Effector CD4-positive, alpha-beta T cell (primary cell): ENCODE measurements around the gene FOSL2.

ENCODE experiments used
- DNase-seq: peaks from one replicate; pipeline ENCODE4 v3.0.0-alpha.2; 2020
- total RNA-seq: gene quantifications from one replicate; lab custom pipeline; 2026; lab: John Stamatoyannopoulos, UW

FOSL2 gene
- 215 reads per million, percentile 93 among the genes with 10 or more reads in this experiment for total RNA-seq

DNA sequence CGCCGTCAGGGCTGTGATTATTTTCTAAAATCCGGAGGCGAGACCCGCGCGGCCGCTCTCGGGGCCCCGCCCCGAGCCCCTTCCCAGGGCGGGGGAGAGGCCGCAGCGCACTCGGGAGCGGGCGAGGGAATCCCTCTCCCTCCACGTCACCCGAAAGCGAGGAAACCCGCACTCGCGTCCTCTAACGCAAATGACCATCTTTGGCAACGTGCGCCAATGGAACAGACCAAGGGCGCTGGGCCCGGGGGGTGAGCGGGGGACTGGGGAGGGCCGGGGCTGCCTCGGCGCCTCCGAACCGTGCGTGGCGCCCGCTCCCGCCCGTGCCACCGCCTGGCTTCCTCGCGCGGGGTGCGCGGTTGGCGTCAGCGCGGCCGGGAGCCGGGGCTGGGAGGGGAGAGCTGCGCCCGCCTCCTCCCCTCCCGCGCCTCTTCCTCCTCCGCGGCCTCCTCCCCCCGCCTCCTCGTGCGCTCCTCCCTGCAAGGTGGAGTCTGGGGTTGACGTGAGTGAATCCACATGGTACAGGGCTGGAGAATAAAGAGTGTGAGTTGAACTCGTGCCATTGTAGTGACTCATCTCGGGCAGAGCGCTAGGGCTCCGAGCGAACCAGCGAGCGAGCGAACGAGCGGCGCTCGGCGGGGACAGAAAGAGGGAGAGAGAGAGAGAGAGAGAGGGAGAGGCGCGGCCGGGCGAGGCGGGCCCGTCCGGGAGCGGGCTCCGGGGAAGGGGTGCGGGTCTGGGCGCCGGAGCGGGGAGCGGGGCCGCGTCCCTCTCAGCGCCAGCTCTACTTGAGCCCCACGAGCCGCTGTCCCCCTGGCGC, at the start of gene FOSL2:
TSS of gene FOSL2 (plus strand) at position 562 of the 817 bp plus-strand sequence. CDS start 863 bp downstream, outside the sequence.
- DNase-seq = peak; percentile 89

- DNase-seq = no peak
Measured at GRCh38 chr2:28343184-28343942, 49.3 kb upstream of the FOSL2 start.

DNA sequence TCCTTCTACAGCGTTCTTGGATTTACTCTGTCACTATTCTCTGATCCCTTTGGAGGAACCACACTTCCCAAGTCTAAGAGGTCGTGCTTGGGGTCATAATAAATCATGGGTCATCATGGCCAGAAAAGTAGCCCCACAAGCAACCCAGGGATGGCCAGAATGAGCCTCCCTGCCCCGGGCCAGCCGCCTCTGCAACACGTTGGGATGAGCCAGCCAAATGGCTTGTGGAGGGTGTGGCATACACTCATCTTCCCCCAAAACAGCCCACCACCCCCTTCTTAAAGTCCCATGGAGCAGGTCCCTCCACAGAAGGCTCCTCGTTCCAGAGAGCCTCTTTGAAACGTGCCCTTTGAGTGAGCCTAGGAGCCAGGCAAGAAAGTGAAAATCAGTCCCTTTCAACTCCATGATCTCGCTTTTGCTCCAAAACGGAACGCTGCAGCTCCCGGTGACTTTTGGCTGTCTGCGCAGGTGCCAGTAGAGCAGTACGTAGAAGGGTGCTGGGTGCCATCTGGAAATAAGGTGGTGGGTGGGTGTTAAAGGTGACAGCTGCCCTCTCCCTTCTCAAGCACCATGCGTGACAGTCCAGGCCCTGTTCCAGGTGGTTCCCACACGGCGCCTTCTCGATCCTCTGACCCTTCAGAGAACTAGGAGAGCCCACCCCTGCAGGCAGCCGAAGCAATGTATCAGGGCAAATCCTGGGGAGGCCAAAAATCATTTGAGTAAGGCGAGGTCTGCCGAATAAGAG, 48.5 kb upstream of the FOSL2 start:
- no peak for DNase-seq

DNA sequence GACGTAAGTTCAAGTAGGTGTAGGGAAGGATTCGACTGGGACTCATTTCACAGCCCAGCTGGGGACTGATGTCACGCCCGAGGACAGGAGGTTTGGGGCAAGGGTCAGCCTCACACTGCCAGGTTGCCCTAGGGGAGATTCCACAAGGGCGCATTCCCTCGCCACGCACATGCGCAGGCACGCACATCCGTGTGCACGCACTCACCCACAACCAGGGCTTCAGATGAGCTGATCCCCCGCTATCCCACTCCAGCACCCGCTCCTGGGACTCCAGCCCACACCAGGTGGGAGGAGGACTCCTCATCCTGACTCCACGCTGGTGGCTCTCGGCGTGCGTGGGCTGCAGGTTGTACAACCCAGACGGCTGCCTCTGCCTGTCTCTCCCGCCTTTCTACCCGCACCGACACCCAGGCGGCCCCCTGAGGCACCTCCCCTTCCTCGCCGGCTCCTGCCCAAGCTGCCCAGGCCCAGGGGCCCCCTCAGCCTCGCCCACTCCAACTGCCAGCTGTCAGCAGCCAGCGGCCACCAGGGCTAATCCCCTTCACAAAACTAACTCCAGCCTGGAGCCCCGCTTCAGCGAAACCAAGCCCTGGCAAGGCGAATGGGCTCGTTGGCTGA, 47.8 kb upstream of the FOSL2 start:
- DNase-seq = no peak

- no peak for DNase-seq
Measured at GRCh38 chr2:28345619-28346018, 47.0 kb upstream of the FOSL2 start.

- DNase-seq = no peak
Measured at GRCh38 chr2:28346587-28346986, 46.1 kb upstream of the FOSL2 start.

DNA sequence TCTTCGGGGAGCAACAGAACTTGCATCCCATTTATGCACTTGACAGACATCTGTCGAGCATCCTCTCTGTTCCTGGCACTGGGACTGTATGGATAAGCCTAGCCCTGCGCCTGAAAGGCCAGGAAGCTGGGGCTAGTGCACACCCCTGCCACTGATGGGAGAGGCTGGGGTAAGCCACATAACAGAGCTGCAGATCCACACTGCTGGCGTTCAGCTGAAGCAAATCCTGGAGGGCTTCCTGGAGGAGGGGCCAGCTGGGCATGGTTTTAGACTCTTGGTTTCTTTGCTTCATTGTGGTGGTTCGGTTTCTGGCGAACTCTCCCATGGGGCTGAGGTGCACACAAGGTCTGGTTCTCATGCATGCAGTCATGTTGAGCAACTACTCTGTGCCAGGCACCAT, 45.5 kb upstream of the FOSL2 start:
- DNase-seq = no peak

DNA sequence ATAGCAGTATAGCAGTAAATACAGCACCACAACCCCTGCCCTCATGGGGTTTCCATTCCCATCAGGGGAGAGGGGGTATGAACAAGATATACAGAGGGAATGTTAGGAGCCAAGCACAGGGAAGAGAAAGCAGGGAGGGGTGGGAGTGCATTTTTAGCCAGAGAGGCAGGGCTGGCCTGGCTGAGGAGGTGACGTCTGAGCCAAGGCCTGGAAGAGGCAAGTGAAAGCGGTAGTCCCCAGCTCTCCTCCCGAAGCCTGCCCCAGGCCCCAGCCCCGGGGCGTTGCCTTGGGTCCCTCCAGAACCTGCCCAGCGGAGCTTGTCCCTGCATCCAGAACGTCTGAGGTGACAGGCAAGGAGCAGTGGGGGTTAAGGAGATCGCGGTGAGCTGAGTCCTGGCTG, 45.1 kb upstream of the FOSL2 start:
- no peak for DNase-seq

DNA sequence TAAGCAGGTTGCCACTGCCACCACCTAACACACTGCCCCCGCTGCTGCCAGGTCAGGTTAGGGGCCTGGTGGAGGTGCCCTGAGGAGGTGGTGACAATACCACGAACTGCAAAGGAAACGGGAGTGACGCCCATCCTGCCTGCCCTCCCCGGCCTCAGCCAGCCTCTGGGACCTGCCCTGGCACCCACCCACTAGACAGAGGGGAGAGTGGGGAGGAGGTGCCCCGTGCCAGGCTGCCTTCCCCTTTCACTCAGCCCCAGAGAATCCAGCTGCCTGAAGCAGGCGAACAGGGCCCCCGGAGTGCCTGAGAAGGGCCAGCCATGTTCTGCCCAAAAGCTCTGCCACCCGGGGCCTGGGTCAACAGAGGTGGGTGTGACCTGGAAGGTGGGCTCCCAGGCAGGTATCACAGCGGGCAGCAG, 44.5 kb upstream of the FOSL2 start:
- peak; percentile 43 for DNase-seq

DNA sequence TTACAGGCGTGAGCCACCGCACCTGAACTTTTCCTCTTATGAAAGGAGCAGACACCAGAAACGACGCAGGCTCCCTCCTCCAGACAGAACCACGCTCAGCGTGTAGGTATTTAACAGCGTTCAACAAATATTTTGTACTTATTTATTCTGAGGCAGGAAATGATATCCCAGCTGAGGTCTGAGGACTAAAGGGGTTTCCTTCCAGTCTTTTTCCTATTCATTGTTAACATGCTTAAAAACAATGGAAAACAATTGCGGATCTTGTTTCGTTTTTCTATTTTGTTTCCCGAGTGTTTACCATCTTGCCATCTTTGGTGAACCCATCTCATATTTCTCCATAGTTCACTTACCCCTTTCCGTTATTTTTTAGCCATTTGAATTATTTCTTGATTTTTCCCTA, 43.7 kb upstream of the FOSL2 start:
- DNase-seq = no peak

- no peak for DNase-seq
Measured at GRCh38 chr2:28349546-28350165, 43.0 kb upstream of the FOSL2 start.

- no peak for DNase-seq
Measured at GRCh38 chr2:28350196-28350595, 42.5 kb upstream of the FOSL2 start.

DNA sequence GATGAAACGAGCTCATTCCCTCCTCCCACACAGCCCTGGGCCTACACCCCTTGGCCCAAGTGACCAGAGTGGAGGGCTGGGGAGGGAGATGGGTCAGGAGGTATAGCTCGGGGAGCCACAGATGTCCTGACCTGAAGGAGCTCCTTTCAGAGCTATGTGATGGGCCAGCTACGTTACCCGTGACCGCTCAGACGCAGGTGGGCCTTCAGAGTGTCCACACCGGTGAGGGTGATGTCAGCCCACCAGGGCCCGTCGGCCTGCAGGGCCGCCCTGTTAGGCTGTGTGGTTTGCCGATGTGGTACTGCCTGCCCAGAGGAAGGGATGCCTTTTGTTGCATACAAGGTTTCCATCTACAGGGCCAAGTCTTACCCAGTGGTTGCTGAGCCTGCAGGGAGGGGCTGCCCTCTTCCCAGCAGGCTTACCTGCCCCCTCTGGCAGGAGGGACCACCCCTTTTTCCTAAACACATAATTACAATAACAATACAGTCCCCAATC, 41.8 kb upstream of the FOSL2 start:
- DNase-seq = no peak

DNA sequence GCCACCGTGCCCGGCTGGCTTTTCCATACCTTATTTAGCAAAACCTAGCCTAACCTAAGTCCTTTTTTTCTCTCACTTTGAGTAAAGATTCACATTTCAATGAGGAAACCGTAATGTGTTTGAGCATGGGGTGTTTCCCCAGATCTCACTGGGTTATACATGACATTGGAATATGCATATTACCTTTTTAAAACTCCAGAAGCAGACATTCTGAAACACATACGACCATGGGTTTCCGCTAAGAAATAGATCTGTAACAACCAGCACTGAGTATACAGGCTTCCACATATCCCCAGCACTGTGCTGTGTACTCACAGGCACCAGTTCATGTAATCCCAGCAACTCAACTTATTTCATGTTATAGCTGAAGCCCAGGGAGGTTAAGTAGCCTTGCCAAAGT, 41.0 kb upstream of the FOSL2 start:
- no peak for DNase-seq

DNA sequence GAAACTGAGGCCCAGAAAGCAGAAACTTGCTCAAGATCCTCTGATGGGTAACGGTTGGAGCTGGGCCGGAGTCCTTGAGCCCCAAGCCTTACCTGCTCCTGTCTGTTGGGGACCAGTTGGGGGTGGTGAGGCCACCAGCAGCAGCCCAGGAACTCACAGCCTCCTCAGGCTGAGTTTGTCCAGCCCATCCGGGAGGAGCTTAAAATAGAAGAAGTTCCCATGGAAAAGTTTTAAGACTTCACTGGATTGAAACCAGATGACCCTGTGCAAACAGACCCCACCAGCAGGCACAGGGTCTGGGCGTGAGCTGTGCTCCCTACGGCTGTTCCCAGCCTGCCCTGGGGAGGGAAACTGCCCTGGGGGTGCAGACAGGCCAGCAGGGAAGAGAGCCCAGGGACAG, 40.6 kb upstream of the FOSL2 start:
- no peak for DNase-seq

DNA sequence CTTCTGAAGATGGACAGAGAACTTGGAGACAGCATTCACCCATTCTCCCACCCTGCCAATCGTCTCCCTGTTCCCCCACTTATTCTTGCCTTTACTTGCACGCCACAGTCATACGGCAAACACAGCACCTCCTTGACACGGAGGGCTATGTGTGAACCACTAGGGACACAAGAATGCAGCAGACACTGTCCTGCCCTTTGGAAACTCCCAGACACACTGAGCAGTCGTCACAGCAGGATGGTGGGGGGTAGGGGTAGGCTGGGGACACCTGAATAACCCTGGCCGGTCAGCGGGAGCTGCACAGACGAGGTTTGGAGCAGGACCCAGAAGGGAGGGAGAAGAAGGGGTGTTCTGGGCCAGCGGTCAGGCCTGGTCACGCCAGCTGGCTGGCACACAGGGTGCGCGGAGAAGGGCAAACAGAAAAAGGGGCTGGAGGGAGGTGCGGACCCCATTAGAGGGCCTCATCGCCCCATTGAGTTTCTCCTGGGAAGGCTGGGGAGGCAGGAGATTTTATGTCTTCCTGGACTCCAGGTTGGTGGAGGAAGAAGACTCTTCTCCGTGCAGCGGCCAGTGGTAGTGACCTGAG, 40.0 kb upstream of the FOSL2 start:
- no peak for DNase-seq

DNA sequence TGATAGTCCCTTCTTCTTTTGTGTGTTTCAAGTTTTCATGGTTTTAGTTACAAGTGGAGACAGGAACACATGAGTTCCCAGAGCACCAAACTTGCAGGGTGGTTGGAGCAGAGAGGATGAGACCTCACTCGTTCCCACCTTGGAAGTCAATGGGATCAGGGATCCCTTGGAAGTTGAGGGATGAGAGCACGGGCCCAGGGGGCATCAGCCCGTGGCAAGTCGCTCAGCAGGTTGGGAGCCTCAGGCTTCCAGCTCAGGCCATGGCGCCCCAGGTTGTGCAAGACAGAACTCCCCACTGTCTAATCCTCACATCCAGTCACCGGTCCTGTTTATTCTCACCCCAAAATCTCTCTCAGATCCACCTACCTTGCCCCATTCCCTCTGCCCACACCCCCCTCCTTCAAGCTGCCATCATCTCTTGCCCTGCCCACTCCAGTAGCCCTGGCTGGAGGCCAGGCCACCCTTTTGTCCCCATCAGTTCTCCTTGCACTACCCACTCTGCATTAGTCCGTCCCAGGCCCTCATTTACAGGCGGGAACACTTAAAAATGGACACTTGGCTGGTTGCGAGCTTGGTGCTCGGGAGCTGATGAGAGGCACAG, 37.6 kb upstream of the FOSL2 start:
- no peak for DNase-seq

GRCh38 chr2:28355521-28356094, 37.0 kb upstream of the FOSL2 start:
- no peak for DNase-seq

GRCh38 chr2:28356095-28356911, 36.4 kb upstream of the FOSL2 start:
- DNase-seq = no peak

DNA sequence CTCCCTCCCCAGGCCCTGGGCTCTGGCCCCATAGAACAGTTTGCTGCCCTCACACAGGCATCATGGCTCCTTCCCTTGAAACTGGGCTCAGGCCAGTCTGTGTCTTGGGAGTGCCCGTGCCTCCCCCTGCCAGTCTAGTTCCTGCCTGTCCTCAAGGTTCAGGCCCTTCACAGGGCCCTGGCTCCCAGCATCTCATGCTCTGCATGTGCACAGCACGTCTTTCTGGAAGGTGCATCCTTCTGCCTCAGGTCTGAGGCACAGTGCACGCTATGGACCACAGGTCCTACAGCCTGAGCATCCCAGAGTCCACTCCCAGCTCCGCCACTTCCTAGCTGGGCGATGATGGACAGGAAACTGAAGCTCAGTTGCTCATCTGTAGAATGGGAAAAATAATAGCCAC, 35.6 kb upstream of the FOSL2 start:
- no peak for DNase-seq
